Prostate gland (tissue), 2 donors: ENCODE measurements around the gene METRNL. TPM values are rescaled to one million over a fixed set of nuclear protein-coding genes. Genes with fewer than 3 reads are reported as not detected.

Experiments used
- DNase-seq: peaks from one replicate; pipeline ENCODE4 v3.0.0-alpha.2; 2019; ENCODE audit warnings: low spot score
- H3K27ac ChIP-seq, 2 donors: fragments of 200-600 bp; sonication (generic); 2 replicates each; pipeline ENCODE4 v1.5.1; 2017 to 2019
- H3K27me3 ChIP-seq: fragments of 200-600 bp; sonication (generic); replicated peaks from 2 replicates; pipeline ENCODE4 v1.5.1; 2019; ENCODE audit not compliant: insufficient read depth
- H3K36me3 ChIP-seq, 2 donors: fragments of 200-600 bp; sonication (generic); 1 replicate in 1 of 2; 2 replicates in 1 of 2; pipeline versions ENCODE4 v1.5.1 to v1.8.1; 2017 to 2019
- H3K4me1 ChIP-seq: fragments of 200-600 bp; sonication (generic); replicated peaks from 2 replicates; pipeline ENCODE4 v1.5.1; 2019
- H3K4me3 ChIP-seq, 2 donors: fragments of 200-600 bp; sonication (generic); 2 replicates each; pipeline ENCODE4 v1.5.1; 2017 to 2019
- H3K9me3 ChIP-seq: fragments of 200-600 bp; sonication (generic); 2 replicates; pipeline ENCODE4 v1.5.1; 2017
- POLR2A ChIP-seq: fragments of 450-650 bp; IDR thresholded peaks from one replicate; pipeline ENCODE4 v1.6.1; 2016; ENCODE audit warnings: antibody characterized with exemption, mild to moderate bottlenecking
- POLR2AphosphoS5 ChIP-seq: sonication (generic); formaldehyde crosslinking; IDR thresholded peaks from one replicate; pipeline ENCODE4 v1.6.1; 2017; ENCODE audit warnings: antibody characterized with exemption
- WGBS: methylation state at CpG from one replicate; pipeline ENCODE4 v1.1.5; 2018; 5-methylcytosine and 5-hydroxymethylcytosine counted together
- intact Hi-C: fragments of 100-400 bp; cut with DNase I; formaldehyde crosslinking; loops from one replicate; pipeline ENCODE4 v1.14.2; 2022
- total RNA-seq, 2 donors: library from RNA; depleted of rRNA; stranded (reverse); fragments of >200 nt; gene quantifications; one replicate each; pipeline ENCODE4 v1.1.0, GENCODE V29; 2016
- TF ChIP-seq, protein P1 (sequence below), 4 experiments: fragments of 200-600 bp in 2 of 4; fragments of 450-650 bp in 2 of 4; sonication (generic) in 2 of 4; IDR thresholded peaks; 1 replicate in 3 of 4; 2 replicates in 1 of 4; pipeline ENCODE4 v1.5.1; 2016 to 2019; ENCODE audit warnings: antibody characterized with exemption in 4 of 4, mild to moderate bottlenecking in 2 of 4, moderate library complexity in 2 of 4

METRNL gene
- total RNA-seq, 2 donors from 2014 or later: 22.4 to 59.4 TPM

DNA sequence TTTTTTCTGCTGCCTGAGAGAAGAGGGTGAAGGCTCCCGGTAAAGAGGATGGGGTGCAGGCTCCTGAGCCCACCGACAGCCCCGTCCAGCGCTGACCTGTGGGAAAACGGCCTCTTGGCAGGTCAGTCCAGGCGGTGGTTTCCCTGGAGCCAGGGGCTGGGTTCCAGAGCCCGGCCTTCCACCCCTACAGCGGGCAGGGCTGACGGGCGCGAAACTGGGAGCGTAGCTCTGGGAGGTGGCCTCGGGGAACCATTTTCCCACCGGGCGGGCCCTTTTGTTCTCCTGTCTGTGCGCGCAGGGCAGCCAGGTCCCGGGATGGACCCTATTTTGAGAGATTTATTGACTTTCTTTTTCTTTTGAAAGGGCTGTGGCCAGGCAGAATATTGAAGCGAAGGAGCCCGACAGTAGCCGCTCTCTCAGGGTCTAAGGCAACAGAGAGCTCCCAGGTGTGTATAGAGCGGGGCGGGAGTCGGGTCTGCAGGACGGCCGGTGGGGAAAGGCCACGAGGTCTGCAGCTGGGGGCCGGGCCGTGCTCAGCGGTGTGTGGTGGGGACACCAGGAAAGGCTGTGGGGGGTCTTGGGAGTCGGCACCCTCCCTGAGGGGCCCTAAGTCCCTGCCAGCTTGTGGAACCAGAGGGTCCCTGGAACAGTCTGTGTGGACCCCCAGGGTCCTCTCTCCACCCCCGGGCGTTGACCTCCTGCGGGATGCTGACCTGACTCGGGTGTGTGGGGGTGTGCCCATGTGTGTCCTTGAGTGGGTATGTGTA lies 32.3 kb downstream of the METRNL start:
- no peaks in the 10 kb centered on the region for H3K9me3 ChIP-seq
- no peak overlapping the region for H3K27ac ChIP-seq
- H3K4me3 ChIP-seq: no peak overlapping the region
- TF ChIP-seq, protein P1, sequence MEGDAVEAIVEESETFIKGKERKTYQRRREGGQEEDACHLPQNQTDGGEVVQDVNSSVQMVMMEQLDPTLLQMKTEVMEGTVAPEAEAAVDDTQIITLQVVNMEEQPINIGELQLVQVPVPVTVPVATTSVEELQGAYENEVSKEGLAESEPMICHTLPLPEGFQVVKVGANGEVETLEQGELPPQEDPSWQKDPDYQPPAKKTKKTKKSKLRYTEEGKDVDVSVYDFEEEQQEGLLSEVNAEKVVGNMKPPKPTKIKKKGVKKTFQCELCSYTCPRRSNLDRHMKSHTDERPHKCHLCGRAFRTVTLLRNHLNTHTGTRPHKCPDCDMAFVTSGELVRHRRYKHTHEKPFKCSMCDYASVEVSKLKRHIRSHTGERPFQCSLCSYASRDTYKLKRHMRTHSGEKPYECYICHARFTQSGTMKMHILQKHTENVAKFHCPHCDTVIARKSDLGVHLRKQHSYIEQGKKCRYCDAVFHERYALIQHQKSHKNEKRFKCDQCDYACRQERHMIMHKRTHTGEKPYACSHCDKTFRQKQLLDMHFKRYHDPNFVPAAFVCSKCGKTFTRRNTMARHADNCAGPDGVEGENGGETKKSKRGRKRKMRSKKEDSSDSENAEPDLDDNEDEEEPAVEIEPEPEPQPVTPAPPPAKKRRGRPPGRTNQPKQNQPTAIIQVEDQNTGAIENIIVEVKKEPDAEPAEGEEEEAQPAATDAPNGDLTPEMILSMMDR (IDR thresholded peaks at IDR 0.05): no peak
- no peak for TF ChIP-seq POLR2A
- TF ChIP-seq POLR2AphosphoS5: no peak
- WGBS: 85% methylated on average over 35 of the region's 35 CpGs
- intact Hi-C loops: no loop called here
- peaks cover 5% of the 10 kb centered on the region for H3K4me1 ChIP-seq
- H3K36me3 ChIP-seq: no peaks in the 10 kb centered on the region
- H3K27me3 ChIP-seq: no peaks in the 10 kb centered on the region
- no peak for DNase-seq

DNA sequence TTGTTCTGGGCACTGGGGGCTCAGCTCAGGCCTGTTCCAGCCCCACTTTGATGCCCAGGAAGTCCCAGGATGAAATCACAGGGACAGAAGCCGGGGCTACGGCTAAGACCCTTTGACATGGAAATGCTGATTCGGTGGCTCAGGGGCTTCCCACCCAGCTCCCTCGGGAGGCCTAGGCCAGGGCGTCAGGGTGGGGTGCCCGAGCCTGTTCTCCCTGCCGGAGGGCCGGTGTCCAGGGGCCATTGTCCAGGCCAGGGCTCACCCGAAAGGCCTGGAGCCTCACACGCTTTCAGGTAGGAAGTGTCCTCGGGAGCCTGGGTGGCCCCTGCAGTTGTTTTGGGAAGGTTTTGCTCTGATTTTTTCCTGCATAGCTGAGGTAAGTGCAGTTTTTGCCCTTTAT lies 34.0 kb downstream of the METRNL start:
- H3K27me3 ChIP-seq: no peaks in the 10 kb centered on the region
- TF ChIP-seq POLR2AphosphoS5 (no peak), POLR2A (no peak)
- TF ChIP-seq, protein P1 (IDR thresholded peaks at IDR 0.05): no peak
- H3K27ac ChIP-seq: no peak overlapping the region
- H3K4me1 ChIP-seq: peaks cover 5% of the 10 kb centered on the region
- DNase-seq: no peak
- intact Hi-C loops: no loop called here
- no peaks in the 10 kb centered on the region for H3K9me3 ChIP-seq
- H3K4me3 ChIP-seq: no peak overlapping the region
- WGBS: 95% methylated on average over 11 of the region's 11 CpGs
- H3K36me3 ChIP-seq: no peaks in the 10 kb centered on the region

DNA sequence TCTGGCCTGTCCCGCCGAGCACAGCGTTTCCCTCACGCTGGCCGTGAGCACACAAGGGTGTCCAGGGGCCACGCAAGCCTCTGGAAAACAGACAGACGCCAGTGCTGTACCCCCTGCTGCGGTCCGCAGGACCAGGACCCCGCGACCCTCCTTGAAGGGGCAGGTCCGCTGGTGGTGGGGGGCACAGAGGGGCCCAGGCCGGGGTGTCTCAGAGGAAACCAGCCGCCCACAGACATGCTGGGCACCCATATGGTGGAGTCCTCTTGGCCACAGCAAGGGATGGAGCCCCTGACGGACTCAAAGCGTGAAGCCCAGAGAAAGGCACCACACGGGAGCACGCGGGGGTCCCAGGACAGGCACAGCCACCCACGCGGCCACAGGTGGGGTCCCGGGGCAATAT lies 34.4 kb downstream of the METRNL start:
- DNase-seq: no peak
- TF ChIP-seq POLR2AphosphoS5 (no peak), POLR2A (no peak)
- TF ChIP-seq, protein P1 (IDR thresholded peaks at IDR 0.05): no peak
- Histone ChIP-seq H3K4me3 (no peak overlapping the region), H3K27ac (no peak overlapping the region), H3K9me3 (no peaks in the 10 kb centered on the region), H3K27me3 (no peaks in the 10 kb centered on the region), H3K36me3 (no peaks in the 10 kb centered on the region), H3K4me1 (peaks cover 5% of the 10 kb centered on the region)
- intact Hi-C loops: no loop called here
- 94% methylated on average over 22 of the region's 22 CpGs for WGBS

DNA sequence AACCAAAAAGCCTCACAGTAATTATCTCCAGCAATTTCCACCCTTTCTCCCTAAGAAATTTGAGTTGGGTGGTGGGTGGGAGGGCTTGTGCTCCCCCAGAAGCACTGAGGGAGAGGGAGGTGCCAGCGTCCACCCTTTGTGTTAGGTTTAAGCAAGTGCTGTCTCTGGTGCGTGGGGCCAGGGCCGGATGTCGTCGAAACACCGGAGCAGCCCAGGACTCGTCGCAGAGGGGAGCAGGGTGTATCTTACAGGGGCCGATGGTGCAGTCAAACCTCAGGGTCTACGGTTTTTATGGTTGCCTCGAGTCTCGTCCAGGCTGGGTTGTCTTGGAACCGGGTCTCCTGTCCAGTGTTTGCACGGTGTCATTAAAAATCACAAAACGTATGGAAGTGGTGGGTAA lies 35.3 kb downstream of the METRNL start:
- no peaks in the 10 kb centered on the region for H3K9me3 ChIP-seq
- H3K4me1 ChIP-seq: peaks cover 5% of the 10 kb centered on the region
- H3K36me3 ChIP-seq: no peaks in the 10 kb centered on the region
- no peak overlapping the region for H3K4me3 ChIP-seq
- H3K27ac ChIP-seq: no peak overlapping the region
- DNase-seq: no peak
- no peaks in the 10 kb centered on the region for H3K27me3 ChIP-seq
- 90% methylated on average over 15 of the region's 15 CpGs for WGBS
- no peak for TF ChIP-seq POLR2A
- TF ChIP-seq, protein P1 (IDR thresholded peaks at IDR 0.05): no peak
- no peak for TF ChIP-seq POLR2AphosphoS5
- intact Hi-C loops: no loop called here

DNA sequence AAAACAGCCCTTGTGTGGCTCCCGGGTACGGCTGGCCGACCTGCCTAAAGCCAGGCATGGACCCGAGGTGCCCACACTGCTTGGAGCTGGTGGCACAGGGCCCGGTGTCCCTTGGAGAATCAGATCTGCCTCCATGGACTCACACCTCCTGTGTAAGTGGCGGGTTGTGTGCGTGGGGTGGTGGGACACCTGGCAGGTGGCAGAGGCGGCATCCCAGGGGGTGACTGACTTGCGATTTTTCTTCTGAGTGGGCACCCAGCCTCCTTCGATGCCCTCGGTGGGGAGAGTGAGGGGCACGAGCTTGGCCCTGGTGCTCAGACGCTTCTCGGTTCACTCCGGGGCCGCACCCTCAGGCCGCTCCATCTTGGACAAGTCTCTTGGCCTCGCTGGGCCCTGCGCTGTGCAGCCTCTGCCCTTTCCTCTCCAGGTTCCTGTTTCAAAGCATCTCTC lies 35.8 kb downstream of the METRNL start:
- peaks cover 1% of the 10 kb centered on the region for H3K4me1 ChIP-seq
- no peaks in the 10 kb centered on the region for H3K36me3 ChIP-seq
- WGBS: 94% methylated on average over 19 of the region's 19 CpGs
- no peaks in the 10 kb centered on the region for H3K9me3 ChIP-seq
- intact Hi-C loops: no loop called here
- no peak overlapping the region for H3K27ac ChIP-seq
- no peak for DNase-seq
- H3K4me3 ChIP-seq: no peak overlapping the region
- TF ChIP-seq POLR2A (no peak), POLR2AphosphoS5 (no peak)
- TF ChIP-seq, protein P1 (IDR thresholded peaks at IDR 0.05): no peak
- no peaks in the 10 kb centered on the region for H3K27me3 ChIP-seq
